ENCODE results near the gene MAP2K7.
A peak's percentile ranks its signal among the peaks of the same experiment; 100 is the strongest.
"Not testable (repeated sequence)": the region's sequence is repeated elsewhere in the genome, so short reads cannot be mapped to it uniquely, and the experiment has no call there.

The MAP2K7 gene

GRCh38 chr19:7908742-7909461 is 5.2 kb downstream of the MAP2K7 start:
- DNase-seq, result no peak

DNA sequence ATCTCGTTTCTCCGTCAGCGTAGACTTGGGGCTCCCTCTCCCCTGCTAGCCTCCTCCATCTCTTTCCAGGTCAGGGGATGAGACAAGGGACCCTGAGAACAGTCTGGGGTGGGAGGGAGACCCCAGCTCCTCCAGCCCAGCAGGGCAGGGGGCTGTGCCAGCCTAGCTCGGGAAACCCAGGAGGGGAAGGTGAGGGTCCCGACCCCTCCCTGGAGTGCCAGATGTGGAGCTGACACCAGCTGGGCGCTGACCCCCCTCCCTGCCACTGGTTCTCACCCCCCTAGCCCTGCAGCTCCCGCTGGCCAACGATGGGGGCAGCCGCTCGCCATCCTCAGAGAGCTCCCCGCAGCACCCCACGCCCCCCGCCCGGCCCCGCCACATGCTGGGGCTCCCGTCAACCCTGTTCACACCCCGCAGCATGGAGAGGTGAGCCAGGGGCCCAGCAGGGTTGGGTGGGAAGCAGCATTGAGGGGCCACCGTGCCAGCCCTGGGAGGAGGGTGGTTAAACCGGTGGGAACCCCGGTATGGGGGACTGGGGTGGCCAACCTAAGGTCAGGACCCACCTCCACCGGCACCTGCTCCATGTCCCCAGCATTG is 5.9 kb downstream of the MAP2K7 start:
- DNase-seq, result no peak

DNA sequence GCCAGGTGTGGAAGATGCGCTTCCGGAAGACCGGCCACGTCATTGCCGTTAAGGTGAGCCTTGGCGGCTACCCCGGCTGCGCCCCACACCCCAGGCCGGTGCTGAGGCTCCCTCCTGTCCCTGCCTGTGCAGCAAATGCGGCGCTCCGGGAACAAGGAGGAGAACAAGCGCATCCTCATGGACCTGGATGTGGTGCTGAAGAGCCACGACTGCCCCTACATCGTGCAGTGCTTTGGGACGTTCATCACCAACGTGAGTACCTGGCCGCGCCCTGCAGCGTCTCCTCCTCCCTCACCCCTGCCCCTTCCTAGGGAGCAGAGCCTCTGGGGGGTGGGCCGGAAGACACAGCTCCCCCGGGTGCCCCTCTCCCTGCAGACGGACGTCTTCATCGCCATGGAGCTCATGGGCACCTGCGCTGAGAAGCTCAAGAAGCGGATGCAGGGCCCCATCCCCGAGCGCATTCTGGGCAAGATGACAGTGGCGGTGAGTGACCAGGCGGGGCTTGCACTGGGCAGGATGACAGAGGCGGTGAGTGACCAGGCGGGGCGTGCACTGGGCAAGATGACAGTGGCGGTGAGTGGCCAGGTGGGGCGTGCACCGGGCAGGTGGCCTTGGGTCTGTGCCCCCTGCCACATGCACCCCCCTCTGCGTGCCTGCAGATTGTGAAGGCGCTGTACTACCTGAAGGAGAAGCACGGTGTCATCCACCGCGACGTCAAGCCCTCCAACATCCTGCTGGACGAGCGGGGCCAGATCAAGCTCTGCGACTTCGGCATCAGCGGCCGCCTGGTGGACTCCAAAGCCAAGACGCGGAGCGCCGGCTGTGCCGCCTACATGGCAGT is 6.9 kb downstream of the MAP2K7 start:
- no peak for DNase-seq

DNA sequence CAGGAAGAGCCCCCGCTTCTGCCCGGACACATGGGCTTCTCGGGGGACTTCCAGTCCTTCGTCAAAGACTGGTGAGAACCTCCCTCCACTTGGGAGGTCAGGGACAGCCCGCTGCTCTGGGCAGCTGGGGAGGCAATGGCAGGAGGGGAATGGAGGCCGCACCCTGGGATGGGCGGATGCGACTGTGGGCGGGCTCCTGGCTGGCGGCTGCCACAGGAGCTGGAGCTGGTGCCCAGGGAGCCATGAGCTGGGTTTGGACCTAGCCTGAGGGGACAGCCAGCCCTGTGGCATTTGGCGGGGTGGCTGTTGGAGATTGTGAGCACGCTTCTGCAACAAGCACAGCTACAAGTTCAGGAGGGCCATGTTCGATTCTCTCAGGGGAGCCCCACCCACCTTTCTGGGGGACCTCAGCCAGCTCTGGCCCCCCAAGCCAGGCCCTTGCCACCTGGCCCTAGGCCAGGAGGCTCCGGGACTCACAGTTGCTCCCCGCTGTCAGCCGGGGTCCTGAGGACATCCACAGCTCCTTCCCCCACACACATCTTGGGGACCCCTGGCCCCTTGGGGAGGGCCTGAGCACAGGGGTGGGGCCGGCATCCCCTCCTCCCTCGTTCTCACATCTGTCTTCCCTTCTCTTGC is 7.9 kb downstream of the MAP2K7 start:
- DNase-seq, result no peak

DNA sequence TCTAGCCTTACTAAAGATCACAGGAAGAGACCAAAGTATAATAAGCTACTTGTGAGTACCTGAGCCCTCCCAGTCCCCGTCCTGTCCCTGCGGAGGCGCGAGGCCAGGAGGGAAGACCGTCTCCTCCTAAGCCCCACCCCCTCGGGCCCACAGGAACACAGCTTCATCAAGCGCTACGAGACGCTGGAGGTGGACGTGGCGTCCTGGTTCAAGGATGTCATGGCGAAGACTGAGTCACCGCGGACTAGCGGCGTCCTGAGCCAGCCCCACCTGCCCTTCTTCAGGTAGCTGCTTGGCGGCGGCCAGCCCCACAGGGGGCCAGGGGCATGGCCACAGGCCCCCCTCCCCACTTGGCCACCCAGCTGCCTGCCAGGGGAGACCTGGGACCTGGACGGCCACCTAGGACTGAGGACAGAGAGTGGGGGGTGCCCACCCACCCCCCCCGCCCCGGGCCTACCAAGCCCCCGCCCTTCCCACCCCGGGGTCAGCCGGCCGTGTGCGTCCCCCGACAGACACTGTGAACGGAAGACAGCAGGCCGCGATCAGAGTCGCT is 8.5 kb downstream of the MAP2K7 start:
- DNase-seq, result no peak

DNA sequence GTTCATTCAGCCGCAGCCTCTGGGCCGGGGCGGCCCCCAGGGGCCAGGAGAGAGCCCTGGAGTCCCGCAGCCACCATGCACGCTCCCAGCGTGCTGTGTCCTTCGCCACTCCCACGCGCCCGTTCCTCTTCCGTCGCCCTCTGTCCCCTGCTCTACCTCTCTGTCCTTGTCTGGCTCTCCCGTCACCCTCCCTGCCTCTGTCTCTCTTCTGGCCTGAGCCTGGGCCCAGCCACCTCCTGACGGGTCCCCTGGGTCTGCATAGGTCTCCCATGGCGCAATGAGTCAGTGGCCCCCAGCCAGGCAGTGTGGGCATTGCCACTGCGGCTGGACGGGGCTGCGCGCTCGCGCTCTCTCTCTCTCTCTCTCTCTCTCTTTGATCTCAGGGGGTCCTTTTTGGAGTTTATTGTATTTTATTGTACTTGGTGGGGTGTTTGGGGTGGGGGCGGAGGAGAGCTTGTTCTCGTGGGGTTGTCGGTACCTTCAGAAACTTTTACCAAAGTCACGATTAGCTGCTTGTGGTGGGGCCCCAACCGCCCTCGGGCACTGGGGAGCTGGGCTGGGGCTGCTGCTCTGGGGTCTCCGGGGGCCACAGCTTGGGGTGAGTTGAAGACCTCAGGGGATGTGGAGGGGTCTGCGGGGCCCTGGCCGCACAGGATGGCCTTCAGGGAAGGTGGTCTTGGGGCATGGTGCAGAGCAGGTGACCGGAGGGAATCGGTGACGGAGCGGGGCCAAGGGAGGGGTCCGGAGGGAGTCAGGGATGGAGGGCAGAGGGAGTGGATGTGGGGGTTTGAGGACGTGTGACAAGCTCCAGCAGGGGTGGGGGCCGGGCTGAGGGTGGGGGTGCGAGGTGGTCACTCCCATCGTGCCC is 9.3 kb downstream of the MAP2K7 start:
- no peak for DNase-seq

DNA sequence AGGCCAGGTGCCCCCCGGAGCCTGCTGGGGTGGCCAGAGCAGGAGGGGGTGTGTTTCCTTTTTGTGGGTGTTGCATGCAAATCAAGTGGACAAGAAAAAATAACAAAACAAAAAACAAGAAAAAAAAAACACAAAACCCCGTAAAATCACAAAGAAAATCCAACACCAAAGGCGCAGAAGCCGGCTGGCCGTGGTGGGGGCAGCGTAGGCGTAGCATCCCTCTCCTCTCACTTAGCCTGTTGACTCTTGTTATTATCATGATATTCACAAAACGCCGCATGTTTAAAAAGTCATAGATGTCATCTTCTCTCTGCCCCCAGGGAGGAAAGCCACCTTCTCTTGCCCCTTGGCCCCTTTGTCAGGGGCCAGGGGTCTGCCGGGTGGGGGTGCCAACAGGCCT is 10.0 kb downstream of the MAP2K7 start:
- no peak for DNase-seq

- DNase-seq, result no peak
These were observed 10.4 kb downstream of the MAP2K7 start for GRCh38 chr19:7914099-7914498.

GRCh38 chr19:7914598-7915045 is 10.9 kb downstream of the MAP2K7 start, which contains the start of gene TGFBR3L:
TSS of gene TGFBR3L (plus strand) at chr19:7914830.
- DNase-seq, result no peak

DNA sequence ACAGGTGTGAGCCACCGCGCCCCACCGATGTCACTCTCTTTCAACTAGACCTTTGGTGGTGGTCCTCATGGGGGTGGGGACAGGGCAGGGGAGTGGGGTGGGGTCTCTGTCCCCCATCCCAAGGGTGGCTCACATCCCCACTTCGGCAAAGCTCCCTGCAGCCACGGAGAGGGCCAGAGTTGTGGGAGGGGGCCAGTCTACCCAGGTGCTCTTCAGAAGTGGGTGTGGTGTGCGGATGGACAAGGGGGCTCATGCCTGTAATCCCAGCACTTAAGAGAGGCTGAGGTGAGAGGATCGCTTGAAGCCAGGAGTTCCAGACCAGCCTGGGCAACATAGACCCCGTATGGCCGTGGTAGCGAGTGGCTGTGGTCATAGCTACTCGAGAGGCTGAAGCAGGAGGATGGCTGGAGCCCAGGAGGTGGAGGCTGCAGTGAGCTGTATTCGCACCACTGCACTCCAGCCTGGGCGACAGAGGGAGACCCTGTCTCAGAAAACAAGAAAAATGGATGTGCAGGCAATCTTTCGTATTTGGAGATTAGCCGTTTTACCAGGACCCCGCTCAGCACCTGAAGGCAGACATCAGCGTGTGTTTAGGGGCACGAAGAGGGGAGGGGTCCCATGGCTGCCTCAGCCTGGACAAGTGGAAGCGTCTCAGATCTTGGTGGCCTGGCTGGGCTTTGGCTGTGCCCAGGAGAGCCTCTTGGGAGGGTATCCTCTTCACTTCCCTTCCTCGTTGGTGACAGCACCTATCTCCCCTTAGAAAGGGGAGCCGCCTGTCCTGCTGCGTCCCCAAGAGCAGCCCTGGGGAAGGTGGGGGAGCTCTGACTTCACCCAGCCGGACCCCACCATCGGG is 11.8 kb downstream of the MAP2K7 start:
- no peak for DNase-seq

DNA sequence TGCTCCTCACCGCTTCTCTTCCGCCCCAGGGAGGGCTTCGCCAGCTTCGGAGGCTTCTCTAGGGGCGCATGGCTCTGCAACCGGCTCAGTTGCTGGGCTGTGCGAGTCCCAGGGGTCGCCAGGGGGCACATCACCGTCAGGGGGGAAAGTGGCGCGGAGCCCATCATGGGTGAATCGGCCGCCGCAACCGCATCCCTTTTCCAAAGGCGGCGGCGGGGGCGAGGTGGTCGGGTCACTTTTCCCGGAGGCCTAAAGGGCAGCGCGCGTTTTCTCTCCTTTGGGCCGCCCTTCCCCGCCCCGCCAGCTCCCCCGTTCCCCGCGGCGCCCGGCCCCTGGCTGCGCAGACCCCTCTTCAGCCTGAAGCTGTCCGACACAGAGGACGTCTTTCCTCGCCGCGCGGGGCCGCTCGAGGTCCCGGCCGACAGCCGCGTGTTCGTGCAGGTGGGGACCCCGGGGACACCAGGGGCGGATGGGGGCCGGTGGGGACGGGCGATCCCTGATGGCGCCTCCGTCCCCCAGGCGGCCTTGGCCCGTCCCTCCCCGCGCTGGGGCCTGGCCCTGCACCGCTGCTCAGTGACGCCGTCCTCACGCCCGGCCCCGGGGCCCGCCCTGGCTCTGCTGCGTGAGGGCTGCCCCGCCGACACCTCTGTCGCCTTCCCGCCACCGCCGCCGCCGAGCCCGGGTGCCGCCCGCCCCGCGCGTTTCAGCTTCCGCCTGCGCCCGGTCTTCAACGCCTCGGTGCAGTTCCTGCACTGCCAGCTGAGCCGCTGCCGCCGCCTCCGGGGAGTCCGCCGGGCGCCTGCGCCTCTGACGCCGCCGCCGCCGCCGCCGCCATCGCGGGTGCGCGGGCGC is 12.7 kb downstream of the MAP2K7 start:
- no peak for DNase-seq

DNA sequence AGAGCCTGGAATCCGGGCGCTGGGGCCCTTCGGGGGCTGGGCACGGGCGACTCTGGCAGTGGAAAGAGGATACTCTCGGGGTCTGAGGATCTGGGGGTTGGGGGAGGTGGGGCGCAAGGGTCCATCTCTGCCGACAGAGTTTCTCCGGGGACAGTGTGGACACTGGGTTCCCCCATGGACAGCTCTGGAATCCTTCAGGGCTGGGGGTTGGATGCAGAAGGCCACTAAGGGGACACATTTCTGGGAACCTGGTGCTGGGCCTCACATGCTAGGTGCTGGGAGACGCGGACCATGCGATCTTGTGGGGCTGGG is 13.2 kb downstream of the MAP2K7 start:
- no peak for DNase-seq

GRCh38 chr19:7917267-7918061 is 13.8 kb downstream of the MAP2K7 start:
- DNase-seq, result peak; percentile 48 to 62

GRCh38 chr19:7918062-7918614 is 14.5 kb downstream of the MAP2K7 start:
- DNase-seq, result not testable (repeated sequence)

DNA sequence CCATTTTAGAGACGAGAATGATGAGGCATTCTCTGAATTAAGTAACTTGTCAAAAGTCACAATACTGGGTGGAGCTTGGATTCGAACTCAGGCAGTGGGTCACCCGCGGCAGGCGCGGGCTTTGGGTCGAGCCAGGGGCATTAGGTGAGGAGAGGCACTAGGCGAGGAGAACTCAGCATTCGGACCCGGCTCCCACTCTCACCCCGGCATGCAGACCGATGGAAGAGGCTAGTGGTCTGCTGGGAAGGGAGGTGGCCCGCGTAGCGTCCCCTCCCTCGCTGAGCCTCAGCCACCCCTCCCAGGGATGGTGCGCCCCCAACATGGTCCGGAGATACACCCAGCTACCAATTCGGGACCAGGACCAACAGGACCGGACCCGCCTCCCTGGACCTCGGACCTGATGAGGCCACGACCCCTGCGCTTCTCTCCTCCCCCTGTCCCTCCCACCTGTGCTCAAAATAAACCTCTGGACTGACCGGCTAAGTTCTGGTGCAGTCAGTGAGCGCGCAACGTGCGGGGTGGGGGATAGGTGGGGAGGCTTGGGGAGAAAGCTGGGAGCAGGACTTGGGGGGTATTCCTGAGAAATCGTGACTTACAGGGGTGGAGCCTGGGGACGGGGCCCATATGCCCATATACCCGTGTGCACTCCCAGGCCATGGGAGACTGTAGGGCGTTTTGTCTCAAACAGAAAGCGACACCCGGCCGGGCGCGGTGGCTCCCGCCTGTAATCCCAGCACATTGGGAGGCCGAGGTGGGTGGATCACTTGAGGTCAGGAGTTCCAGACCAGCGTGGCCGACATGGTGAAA is 15.1 kb downstream of the MAP2K7 start:
- no peak for DNase-seq

DNA sequence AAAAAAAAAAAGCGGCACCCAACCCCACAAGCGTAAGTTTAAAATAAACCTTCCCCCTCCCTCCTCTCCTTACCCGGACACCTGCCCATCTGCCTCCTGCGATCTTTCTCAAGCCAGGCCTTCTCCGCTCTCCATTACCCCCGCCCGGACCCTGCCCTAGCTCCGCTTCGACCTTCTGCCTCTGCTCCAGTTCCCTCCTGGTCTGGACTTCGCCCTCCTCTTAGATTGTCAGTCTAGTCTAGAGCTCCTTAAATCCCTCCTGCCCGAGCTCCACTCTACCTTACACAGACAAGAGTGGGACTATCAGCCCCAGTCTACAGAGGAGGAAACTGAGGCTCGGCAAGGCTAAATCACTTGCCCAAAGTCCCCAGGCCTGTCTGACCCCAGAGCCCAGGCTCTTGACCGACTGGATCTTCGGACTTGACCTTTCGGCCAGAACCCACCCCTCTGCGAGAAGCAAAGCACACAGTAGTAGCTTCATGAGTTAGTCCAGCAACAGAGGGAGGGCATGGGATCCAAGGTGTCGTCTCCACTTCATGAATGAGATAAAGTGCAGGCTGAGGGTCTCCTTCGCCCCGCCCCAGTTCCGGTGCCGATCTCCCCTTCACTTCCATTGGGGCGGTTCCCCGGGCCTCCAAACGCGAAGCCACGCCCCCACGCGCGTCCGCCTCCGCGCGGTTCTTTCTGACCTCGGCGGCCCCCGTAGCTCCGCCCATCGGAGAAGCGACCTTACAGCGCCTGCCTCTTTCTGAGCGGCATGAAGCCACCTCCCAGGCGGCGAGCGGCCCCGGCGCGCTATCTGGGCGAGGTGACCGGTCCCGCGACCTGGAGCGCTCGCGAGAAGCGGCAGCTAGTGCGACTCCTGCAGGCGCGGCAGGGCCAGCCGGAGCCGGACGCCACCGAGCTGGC is 16.2 kb downstream of the MAP2K7 start, which contains the start of gene SNAPC2:
TSS of gene SNAPC2 (plus strand) at position 729 of the 909 bp plus-strand sequence. CDS start at position 758, 29 bp downstream.
- DNase-seq, result peak; percentile 83 to 85

Data from Kasumi-1 (cell line).